NCI-H1048 (cell line): Measurements from ENCODE around the gene BTBD9.

Experiments used
- DNase-seq: peaks from one replicate; lab custom pipeline; 2025; lab: John Stamatoyannopoulos, UW

BTBD9 gene

DNA sequence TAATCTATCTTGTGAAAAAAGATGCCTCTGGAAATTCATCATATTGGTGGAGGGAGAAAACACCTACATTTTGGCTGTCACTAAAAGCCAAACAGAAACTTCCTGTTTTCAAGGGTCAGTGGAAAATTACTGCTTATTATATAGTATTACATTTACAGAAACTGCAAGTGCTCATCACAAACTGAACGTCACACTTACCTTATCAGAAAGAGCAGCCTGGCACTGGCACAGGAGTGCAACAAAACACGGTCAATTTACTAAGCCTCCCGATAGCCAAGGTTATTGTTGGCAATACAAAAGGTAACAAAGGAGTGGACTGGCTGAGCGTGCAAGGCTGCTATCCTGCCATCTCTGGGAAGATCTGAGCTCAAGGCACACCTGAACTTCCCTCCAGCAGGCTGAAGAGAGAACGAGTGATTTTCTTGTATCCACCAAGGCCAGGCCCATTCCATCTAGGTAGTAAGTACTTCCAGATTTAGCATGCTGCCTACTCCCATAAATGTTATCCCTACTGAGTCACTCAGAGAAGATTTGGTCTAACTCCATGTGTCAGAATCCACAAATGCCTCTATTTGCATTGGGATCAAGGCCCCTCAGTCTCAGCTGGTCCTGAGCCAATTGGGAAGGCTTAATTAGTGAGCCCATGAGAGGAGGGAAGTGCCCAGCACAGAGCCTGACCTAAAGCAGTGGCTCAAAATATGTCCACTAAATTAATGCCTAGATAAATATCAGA is 399.8 kb downstream of the BTBD9 start:
- no peak for DNase-seq

DNA sequence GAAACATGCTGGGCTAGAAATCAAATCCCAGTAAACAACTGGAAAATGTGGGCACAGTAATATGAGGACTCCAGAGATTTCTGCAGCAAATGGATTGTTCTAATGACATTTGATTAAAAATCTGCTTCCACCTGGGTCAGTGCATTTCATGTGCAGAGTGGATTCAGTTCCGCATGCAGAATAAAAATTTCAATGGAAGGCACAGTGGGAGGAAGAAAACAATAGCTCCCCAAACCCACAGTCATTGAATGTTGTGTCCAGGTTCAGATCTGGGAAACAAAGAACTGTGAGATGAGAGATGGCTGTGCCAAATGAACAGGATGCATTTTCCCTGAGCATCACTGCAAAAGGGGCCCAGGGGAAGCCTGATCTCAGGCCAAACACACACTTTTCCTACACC is 403.1 kb downstream of the BTBD9 start:
- no peak for DNase-seq

DNA sequence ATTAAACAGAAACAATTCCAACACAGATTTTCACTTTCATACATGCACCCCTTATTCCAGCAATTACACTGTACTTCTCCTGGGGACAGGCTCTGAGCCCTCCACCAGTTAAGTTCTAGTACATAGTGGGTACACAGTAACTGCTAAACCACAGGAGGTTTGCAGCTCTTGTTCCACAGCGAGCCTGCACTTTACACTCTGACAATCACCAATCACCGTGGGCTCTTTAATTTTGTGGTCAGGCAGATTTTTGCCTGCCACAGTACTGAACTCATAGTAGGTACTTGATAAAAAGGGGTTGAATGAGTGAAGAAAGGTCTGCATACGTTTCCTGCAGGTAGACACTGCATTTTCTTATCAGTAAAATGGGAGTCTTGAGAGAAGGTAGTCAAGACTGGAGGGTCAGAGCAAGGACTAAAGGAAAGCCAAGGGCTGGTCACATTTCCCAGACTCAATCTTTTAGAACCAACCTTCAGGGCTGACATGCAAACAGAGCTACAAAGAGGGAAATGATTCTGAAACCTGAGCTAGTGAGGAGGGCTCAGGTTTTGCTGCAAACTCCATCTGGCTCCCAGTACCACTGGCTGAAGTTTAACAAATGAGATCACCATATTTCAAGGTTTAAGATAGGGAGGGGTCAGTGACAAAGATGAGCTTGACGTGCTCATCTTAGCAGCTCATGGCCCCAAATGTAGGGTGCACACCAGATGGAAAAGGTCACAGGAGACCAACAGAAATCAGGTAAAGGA is 404.6 kb downstream of the BTBD9 start:
- no peak for DNase-seq

DNA sequence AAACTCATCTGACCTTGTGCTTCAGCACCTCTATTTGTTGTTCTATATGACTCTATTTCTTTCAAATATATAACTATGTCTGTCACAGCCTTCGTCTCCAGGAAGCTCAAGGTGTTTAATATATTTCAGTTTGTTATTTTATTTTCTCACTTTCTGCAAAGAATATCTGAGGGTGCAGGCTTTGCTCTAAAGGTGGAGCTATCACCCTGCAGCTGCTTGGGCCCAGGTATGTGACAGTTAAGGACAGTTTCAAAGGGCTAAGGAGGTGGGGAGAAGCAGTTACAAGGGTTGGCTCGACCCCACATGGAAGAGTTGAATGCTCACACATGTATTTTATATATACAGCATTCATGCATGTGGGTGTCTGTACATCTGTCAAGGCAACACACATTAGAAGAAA is 405.6 kb downstream of the BTBD9 start:
- DNase-seq, result no peak

DNA sequence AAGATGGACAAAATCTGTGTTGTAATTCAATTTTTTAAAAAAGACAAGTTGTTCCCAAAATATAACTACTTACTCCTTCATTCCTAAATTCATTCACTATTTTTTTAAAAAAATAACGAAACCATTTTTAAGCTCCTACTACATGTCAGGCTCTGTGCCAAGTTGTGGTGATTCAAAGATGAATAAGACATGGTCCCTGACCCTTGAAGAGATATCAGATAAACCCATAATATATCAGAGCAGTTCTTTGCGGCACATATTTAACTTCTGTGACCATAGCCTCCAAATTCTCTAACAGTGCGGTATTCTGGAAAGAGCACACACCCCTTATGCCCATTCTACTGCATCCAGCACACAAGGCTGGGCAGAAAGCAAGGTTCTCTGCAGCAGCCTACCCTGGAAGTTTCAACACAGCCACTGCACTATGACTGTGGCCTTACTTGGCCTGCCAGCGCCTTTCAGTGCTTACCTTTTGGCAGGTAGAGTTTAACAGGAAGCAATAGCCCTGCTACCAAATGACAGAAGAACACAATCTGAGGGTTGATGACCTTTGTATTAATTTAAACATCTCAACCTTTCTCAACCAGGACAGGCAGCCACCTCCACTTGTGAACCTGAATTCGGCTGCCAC is 406.5 kb downstream of the BTBD9 start:
- no peak for DNase-seq

DNA sequence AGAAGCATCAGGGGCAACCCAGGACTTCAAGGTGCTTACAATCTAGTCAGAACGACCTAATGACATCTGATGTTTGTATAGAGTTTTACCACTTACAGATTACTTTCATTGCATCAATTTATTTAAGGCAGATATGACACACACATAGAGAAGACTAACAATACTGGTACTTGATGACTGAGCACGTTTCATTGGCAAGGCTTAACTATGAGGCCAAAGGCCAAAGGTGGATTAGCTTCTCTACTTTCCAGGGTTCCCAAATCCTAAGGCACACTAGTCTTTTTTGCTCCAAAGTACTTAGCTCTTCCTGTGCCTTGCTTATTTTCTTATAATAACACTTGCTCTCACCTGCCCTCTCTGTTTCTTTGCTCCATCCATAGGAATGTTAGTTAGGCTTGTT is 414.0 kb downstream of the BTBD9 start:
- DNase-seq, result no peak

DNA sequence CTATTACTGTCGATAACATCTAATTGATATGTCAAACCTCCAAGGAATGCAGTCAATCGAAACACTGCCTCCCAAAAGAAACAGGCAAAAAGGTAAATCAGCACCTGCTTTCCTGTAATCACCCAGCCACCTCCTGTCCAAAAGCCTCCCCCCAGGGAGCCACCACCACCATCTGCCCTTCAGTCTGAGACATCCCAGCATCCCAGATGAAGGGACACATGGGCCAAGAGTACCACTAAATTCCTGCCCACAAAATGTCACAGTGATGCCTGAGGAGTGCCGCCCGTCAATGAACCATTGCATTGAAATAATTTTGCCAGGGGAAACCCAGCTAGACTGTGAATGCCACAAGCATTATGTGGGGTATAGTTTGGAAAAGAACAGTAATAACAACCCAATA is 418.5 kb downstream of the BTBD9 start:
- no peak for DNase-seq

DNA sequence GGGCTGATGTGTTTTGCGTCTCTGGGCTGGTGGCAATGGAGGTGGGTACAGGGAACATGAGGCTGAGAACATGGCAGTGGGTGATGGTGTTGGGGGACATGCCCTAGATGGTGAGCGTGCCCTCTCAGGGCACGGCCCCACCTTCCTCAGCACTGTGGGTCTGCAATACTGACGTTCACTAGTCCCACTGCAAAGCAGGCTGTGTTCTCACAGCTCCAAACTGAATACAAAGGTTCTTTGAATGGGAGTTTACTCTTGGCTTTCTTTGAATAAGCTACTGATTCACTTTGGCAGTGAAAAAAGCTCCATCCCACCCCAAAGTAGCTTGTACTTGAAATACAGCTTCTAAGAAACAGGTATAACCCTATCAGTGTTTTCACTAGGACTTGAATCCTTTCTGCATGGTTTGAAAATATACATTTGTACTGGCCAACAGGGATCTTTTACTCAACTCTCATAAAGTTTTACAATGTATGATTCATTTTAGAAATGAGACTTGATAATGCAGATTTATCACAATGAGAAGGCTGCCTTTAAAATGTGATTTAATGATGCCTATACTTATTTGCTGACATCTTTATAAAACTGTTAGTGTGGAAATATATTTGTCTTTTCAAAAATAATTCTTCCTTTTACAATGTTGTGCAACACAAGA is 419.5 kb downstream of the BTBD9 start:
- DNase-seq, result no peak

DNA sequence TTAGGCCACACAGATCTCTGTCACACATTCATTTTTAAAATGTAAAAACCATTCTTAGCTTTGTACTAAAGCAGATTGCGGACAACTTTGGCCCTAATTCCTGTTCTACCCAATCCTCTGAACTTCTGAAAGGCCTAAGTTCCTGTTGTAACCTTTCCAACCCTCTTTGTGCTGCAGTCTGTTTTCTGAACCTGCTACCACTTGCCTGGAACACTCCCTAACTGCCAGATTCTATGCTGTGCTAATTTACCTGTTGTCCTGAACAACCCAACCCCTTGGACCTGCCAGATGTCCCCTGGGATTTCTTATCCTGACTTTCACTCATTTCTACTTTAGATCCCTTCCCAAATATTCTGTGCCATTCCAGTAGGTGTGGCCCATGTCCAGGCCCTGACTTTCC is 421.5 kb downstream of the BTBD9 start:
- DNase-seq, result no peak

DNA sequence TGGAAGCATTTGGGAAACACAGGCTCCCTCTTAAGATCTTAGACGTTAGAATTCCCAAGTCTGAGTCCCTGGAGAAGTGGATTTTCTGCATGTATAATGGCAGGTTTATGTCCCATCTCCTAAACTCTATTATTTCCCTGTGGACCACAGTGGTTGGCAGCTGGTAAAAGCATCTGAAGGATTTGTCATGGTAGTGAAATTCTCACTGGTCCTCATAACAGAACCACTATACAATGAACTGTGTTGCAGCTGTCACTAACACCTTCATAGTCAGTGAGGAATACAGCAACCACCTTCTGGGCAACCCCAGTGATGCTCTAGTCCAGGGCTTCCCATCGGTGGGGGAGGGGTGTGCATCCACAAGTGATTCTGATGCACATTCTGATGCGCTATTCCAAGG is 423.3 kb downstream of the BTBD9 start:
- no peak for DNase-seq

DNA sequence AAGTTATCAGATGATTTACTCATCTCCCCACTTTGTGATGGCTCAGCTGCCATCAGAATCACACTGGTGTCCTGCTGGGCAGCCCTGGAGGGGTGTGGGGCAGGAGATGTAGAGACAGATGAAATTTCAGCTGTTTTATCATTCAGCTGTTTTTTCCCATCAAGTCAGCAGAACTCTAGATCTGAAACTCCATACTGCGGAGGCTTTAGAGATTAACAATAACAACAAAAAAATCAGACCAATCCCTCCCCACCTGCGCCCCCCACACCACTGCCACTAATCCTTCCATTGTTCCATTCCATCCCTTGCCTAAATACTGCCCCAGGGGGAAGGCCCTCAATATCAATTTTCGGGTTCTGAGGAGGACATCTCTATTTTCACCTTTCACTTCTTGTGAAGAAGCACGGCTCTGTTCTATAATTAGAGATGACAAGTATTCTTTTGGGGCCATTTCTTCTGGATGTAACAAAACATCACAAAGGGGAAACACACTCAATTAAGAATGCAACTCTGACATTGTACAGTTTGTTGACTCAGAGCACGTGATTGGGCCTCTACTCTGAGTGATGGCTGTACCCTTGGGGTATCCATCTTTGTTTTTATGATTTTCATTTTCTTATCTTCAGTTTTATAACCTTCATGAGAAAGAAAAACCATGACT is 423.9 kb downstream of the BTBD9 start:
- DNase-seq, result no peak

DNA sequence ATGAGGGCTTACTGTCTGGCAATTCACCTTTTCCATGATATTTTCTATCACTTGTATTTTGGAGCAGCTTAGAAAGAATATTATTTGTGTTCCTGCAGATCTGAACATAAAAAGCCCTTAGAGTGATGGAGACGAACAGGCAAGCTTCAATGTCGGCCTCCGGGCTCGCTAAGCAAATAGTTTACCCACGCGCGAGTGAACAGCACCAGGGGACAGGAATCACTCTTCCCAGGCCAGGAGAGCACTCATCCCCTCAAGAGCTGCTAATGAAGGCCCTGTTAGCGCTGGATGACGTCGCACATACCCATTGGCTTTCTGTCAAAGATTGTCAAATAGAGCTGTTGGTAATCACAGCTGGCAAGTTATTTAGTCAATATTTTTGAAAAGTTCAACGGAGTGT is 424.5 kb downstream of the BTBD9 start:
- DNase-seq, result no peak

DNA sequence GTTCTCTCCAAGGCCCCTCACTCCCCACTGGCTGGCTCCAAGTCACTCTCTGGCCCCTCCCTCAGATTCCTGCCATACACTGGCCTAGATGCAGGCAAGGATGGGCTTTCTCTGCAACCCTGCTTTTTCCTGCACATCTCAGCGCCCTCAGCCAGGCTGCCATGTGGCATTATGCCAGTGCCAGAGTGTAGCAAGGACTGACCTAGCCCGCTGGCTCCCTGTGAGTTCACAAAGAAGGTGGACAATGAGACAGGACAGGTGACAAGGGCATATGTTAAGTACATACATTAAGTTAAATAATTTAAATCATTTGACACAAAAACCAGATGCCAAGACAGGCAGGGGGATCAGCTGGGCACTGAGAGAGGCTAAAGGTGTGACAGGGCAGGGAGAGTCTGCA is 425.6 kb downstream of the BTBD9 start:
- no peak for DNase-seq

DNA sequence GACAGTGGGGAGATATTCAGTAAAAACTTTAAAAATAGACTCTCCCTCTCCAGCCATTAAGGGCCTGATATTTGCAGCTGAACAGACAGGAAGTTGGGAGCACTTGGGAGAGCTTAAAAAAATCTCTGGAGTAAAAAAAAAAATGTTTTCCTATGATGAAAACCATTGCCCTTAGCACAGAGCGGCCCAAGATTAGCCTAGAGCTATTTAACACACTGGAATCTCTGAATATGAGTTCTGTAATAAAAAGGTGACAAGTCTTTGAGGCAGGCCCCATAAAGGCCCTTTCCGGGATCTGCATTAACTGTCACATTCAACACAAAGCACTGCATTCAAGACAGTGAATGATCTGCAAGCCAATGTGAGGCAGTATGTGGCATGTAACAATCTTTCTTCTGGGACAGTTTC is 426.5 kb downstream of the BTBD9 start:
- no peak for DNase-seq

DNA sequence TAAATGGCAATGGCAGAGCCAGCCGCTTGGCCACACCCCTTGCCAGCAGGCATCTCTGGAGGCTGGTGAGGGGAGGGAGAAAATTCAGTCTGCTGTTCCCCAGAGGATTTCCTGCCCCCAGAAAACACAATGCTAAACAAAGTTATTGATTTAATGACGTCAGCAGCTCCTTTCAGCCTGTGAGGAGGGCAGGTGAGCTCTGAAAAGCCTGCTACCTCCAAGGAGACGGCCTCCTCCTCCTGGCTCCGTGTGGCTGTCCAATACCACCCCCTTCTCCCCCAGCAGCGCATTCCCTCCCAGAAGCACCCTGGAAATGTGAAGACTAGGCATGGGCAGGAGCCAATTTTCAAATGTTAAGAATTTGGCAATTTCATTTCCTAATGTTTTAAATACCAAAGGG is 427.1 kb downstream of the BTBD9 start:
- no peak for DNase-seq

DNA sequence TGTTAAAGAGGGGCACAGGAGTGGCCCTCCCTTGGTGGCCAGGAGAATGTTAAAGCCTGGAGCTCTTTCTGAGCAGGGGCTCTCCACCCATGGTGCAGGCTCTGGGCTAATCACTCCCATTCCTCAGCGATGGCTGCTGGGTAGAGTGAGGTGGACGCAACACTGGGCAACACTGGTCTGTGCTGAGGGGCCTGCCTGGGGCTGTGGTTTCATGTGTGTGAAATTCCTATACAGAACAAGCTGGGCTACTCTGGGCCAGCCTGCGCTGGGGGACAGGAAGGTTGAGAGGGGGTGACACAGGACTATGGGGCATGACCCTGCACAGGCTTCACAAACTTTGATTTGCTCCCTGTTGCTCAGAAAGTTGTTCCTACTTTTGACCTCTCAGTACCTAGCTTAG is 427.6 kb downstream of the BTBD9 start:
- DNase-seq, result no peak

DNA sequence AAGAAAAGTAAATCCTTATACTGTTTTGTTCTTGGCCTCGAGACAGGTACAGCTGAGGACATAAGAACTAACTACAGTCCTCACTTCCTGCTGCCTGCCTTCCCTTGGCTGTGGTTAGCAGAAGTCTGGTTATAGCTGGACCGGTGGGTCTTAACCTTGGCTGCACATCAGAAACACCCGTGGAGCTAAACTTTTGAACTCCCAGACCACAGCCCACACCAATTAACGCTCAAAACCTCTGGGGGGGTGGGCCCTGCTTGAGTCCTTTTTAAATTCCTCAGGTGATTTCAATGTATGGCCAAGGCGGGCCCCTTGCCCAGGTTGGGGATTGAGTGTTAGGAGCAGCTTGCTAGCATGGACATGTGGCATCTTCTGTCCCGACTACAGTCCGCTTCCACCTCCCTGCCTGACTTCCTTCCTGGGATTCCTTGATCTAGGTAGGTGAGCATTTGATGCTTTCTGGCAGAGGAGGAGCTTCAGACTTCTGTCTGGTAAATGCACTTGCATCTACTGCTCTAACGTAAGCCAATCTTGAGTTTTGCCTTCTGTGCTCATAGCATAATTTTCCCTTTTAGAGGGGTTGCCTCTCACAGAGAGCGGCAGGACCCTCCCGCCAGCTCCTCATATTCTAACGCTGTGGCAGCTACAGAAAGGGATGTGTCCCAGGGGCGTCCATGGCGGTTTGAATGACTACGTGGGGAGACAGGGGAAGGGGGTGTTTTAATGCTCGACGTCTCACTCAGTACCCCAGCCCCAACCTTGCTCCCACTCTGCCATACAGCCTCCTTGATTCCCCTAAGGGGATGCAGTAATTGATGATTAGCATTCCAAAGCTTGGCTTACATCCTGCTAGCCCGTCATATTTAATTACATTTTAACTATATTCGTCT is 430.1 kb downstream of the BTBD9 start:
- DNase-seq, result no peak

DNA sequence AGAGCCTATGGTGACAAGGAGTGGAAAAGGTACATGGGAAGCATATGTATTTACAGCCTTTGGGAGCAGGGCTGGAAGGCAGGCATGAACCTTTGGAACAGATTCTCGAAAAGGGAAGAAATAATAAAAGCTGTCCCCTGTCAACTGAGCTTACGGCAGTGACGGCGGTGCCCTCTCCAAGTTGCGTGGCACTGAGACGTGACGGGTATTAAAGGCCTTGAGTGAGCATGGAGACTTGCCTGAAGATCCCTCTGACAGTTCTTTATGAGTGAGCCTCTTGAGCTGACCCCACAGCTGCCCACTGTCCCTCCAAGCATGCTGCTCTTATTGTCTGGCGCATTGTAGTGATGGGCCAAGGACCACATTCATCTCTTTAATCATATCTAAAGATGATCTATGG is 431.7 kb downstream of the BTBD9 start:
- DNase-seq, result no peak

DNA sequence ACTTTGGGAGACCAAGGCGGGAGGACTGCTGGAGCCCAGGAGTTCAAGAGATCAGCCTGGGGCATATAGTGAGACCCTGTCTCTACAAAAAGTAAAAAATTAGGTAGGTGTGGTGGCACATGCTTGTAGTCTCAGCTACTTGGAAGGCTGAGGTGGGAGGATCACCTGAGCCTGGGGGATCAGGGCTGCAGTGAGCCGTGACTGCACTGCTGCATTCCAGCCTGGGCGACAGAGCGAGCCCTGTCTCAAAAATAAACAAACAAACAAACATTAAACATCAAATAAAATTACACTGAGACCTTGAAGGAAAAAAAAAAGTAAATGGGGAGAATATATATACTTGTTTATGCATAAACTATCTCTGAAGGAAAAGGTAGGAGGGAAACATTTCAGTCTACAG is 432.4 kb downstream of the BTBD9 start:
- DNase-seq, result no peak

DNA sequence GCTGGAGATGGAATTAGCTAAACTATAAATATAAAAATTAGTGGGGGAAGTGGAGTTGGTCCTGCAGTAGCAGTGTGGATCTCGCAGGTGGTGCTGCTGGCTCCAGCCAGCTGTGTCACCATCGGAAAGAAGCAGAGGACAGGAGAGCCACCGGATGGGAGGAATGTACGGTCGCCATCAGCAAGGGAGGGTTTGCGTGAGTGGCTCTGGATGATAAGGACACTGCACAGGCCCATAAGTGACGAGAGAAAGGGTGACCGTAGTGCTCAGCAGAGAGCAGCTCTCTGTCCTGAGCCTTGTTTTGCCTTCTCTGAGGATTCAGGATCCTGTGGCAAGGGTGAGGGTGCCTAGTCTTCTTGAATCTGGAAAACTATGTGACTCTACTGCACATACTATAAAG is 441.5 kb downstream of the BTBD9 start:
- no peak for DNase-seq

DNA sequence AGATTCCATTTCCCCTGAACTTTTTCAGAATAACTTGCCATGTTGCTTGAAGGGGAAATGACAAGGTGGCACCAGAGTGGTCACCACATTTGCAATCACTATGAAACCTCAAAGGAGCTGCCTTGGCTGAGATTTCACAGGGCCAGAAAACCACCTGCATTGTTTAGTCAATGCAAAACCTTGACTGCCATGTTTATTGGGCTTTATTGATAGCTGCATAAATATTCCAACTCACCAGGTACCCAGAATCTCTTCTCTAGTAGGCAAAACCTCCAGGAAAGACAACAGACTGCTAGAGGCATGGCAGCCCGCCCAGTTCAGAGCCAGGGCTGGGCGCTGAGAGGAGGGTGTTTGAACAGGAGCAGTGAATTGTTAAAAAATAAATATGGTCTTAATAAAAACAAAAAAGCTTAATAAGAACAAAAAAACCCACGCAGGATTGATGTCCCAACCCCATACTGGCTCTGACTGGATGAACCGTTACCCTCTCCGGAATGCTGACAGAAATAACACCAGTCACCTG is 444.6 kb downstream of the BTBD9 start:
- no peak for DNase-seq
